Activated gamma-delta T cell (primary cell): ENCODE results near the gene C3orf85.
"Not testable (repeated sequence)": the region's sequence is repeated elsewhere in the genome, so short reads cannot be mapped to it uniquely, and the experiment has no call there.

Source experiments
- DNase-seq: peaks from one replicate; lab custom pipeline; 2025; lab: John Stamatoyannopoulos, UW
- total RNA-seq, 2 donors: gene quantifications; one replicate each; lab custom pipeline; 2026; lab: John Stamatoyannopoulos, UW

Gene C3orf85, protein sequence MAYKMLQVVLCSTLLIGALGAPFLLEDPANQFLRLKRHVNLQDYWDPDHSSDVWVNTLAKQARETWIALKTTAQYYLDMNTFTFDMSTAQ
- 0 reads per million in 2 donors for total RNA-seq

DNA sequence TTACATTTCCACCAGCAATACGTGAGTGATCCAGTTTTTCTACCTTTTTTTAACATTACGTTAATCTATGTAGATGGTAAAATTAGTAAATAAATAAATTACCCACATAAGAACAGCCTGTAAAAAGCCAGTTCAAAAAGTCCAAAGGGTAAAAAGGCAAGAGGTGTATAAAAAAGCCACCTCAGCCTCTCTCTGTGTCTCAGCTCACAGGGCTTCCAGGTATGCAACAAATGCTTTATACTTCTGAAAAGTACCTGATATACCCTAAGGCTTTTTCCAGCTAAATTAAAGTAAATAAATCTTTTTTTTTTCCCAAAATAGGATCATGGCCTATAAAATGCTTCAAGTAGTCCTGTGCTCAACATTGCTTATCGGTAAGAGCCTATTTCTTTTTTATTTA lies at the start of gene C3orf85:
Gene C3orf85 (plus strand): TSS at position 197 of the 400 bp plus-strand sequence. CDS start 129 bp downstream, at position 326.
- DNase-seq: no peak

DNA sequence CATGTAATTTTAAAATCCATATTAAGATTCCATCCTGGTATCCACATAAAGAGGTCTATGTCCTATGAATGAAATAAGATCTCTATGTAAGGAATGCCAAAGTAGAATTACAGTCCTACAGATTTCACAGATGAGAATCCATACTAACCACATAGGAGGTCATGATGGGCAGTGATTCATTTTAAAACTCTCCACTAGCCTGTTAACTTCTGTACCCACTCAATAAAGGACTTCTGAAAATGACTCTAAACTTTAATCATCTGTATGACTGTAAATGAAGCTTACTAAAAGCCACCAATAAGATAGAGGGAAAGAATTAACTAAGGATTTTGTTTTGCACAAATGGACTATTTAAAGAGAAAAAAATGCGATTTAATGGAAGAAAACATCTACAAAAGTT lies 47.3 kb upstream of the C3orf85 start:
- DNase-seq: no peak

DNA sequence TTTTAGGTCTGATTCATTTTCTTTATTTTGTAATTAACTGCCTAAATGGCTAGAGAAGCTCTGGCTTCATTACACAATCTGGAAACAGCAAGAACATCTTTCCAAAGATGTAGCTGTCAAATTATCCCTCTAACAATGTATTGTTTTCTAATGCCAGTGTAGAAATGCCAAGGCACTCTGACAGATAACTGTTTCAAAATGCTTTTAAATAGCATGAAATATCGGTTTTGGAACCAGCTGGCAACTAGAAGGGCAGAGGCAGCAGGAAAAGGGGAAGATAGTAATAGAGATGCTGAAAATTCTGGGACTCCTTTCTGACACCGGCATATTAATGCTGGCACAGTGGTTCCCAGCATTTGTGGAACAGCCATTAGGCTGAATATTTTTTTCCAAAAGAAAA lies 44.7 kb upstream of the C3orf85 start:
- DNase-seq: no peak

DNA sequence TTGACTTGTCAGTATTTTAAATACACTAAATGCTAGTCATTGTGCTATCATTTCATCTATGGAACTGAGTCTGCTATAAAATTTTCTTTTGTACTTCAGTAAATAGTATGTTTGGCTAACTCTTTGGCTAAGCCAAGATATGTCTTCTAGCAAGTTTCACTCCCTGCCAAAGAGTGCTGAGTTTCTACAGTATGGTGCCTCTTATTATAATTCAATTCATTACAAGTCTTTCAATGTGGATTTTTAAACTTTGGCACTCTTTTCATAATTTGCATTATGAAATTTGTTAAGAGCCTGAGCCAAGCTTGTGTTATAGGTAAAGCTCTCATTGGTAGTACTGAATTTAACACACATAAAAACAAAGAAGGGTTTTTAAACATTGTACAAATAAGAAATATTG lies 43.0 kb upstream of the C3orf85 start:
- DNase-seq: no peak

DNA sequence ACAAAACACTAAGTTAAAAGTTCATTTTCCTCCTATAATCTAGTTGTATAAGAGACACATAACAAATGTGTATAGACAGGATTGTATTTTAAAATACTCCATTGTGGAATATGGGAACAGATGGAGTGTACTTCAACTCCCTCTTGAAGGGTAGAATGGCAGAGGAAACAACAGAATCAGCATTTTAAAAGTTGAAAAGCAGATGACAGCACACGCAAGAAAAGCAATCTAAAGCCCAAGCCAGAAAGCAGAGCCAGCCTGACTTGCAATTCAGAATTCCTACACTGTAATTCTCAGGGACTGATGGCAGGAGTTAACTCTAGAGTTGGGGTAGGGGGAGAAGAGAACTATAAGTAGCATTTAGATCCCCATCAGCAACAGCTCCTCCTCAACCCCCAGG lies 41.4 kb upstream of the C3orf85 start:
- DNase-seq: no peak

DNA sequence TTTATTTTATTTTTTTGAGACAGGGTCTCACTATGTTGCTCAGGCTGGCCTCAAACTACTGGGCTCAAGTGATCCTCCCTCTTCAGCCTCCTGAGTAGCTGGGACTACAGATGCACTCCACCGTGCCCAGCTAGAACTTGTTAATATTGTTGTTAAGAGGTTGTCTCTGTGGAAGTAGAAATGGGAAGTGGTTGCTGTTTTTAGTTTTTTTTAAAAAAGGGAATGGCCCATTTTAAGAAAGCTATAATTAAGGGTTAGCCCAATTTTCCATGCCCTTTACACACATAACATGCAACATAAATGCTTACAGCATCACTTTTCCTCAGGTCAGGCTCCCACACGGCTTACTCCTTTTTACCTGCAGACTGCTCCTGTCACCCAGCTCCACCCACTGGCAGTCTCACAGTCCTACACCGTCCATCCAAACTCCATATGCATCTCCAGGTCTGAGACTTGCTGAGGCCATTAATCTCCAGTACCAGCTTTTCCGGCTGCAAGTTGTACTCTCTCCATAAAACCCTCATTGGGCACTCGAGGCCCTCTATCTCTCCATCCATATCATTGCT lies 38.4 kb upstream of the C3orf85 start:
- no peak for DNase-seq

DNA sequence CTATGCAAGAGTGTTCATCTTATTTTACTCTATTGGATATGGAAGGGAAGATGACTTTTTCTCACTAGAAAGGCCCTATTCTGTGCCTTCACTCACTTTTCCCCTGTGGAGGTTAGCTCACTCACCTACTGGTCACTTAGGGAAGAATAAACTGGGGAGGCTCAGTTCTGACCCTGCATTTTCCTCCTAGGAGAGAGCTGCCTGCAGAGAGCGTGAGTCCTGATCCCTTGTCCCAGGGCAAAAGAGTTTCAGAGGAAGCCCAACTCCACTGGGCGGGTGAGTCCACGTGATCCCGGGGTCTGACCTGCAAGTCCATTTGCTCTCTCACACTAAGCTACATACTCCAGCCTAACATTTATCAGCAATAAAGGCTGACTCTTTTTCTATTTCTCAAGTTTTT lies 26.9 kb upstream of the C3orf85 start:
- DNase-seq: no peak

DNA sequence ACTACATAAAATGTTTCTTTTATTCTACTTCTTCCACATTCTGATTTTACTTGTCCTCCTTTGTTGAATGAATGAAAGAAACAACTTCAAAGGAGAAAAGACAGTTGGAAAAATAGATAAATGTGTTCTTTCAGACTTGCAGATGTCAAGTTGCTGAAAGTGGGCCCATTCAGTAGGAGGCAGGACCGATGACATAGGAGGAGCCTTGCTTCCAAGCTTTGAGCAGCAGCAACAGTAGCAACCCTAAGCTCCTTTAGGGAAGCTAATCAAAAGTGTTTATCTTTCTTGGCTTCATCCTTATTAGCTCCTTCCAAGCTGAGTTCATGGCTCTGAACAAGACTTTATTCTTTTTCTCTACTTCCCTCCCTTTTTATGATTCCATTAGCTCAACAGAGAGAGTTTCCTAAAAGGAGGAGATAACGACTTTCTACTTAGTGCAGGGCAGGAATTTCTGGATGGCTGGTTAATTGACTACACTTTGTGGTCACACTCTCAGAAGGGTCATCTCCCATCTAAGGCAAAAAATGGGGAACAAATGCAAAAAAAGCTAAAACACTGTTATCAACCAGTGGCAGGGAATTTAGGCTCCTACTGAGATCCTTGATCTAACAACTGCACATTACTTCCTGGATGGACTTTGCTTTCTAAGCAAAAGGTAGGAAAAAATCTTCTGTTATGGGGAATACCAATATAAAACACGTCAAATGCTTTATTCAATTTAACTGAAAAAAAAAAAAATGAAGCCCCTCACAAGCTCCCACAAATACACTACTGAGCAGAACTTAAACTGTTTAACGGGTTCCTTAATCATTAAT lies 23.4 kb upstream of the C3orf85 start:
- no peak for DNase-seq

DNA sequence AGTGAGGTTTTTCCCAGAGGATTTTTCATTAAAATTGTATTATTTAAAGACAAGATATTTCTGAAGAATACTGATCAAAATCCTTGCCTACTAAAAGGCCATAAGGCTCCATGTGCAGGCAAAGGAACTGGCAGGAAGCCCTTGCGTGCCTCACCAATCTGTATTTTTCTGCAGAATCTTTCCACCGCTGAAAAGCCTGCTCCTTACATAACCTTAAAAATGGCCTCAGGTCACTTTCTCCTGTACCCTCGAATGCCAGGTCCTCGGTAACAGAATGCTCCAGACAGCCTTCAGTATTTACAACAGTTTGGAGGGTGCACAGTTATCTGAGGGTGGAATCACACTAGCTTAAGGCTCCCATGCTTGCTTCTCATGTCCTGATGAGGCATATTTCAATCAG lies 21.8 kb upstream of the C3orf85 start:
- DNase-seq: no peak

DNA sequence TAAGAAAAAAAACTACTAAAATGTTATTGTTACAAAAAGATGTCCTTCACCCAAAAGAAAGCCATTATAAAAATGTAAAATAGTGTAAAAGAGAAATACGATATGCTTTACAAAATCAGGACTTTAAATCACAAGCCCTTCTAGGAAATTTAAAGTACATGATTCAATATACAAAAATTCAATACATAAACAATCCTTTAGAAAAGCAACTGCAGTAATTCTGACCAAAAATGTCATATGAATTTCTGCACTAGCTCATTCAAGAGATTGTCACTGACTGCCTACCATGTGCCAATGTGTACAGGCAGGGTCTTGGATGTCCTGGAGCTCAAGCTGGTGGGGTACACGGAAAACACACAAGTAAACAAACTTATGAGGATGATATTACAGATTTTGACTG lies 21.1 kb upstream of the C3orf85 start:
- no peak for DNase-seq

DNA sequence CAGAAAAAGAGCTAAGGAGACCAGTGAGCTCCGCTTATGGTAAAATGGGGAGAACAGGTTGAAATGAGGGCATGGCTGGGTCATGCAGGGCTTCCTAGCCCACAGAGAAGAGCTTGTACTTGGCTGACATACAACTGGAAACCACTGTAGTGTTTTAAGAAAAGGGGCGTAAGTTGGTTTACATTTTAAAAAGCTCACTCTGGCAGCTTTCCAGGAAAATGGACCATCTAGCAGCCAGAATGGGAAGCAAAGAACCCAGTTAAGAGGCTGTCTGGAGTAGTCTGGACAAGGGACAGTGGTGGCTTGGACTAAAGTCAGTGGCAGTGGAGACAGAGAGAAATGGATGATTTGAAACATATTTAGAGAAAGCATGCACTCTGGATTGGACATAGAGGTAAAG lies 20.5 kb upstream of the C3orf85 start:
- DNase-seq: no peak

DNA sequence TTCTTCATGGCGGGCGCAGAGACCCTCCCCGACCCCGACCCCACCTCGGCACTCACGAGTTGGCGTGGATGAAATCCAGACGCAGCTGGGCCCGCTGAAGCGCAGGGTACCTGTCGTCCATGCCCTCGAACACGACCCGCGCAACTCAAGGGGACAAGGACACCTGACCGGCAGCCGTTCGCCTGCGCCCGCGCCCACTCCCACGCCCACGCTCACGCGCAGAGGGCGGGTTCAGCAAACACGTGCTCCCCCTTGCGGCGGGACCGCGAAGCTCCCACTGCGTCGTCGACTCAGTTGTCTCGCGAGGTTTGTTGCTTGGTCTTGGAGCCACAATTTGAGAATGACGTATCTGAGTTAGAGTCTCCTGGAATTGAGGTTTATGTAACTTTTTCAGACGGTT lies 18.6 kb upstream of the C3orf85 start, which contains the start of gene MORC1:
Gene MORC1 (minus strand): TSS at position 196 of the 400 bp plus-strand sequence. CDS start 75 bp downstream, at position 121.
- DNase-seq: no peak

DNA sequence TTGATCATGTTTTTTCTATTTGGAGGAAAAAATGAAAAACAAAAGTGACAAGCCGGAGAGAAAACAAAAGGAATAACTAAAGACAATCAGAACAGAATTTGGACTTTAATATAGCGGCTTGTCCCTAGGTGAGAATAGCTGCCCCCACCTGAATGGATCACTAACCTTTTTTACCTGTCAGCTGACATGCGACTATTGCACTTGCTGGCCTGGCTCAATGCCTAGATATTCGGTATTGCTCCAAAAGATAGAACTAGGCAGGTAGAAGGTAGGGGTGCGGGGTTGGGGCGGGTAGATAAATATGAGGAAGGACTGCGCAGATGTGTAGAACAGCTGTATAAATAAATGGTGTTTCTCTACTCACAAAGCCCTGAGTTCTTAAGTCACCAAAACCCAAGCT lies 17.9 kb upstream of the C3orf85 start:
- DNase-seq: no peak

DNA sequence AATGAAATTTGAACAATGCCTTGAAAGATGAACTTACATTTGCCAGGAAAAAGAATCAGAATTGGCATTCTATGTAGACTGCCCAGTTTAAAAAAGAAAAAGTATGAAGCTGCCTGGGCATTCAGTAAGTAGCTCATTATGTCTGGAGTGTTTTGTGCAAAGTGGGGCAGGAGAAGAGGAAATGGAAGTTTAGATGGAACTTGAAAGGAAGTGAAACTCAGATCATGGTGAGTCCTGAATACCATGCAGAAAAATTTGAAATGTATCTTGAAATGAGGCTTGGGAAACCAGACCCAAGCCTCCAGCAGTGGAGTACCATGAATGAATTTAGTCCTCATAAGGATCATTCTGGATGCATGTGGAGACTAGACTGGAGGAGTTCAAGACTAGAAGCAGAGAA lies 13.8 kb upstream of the C3orf85 start:
- no peak for DNase-seq

DNA sequence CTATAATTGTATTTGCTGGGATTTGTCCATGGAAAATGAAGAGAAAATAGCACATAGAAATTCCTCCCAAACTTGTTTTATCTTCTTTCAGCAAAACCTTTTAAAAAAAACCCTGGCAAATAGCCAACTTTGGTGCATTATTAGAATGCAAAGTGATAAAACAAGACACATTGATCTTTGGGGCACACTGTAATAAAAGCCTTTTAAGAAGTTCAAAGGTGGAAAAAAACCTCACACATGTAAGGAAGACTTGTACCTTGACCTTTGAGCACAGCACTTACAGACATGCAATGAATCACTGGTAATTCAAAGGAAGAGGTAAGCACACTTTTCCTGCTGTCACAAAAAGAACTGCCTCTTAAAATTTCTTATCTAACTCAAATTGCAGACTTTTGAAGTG lies 10.6 kb upstream of the C3orf85 start:
- no peak for DNase-seq

DNA sequence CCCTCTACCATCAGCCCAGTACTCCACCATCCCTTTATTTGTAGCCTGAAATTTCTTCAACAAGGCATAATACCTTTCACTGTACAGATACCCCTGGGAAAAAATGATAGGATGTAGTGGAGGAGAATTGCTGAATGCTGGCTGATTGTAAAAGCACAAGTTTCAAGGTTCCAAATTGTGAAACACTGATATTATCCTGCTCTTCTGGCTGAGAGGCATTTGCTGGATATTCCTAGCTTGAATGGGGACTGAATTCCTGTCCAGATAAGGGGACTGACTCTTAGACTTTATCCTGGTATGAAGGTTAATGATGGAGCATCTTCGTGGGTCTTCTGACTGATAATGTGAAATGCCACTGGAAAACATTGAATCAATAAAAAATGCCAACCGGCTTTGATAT lies 9.0 kb upstream of the C3orf85 start:
- DNase-seq: no peak

DNA sequence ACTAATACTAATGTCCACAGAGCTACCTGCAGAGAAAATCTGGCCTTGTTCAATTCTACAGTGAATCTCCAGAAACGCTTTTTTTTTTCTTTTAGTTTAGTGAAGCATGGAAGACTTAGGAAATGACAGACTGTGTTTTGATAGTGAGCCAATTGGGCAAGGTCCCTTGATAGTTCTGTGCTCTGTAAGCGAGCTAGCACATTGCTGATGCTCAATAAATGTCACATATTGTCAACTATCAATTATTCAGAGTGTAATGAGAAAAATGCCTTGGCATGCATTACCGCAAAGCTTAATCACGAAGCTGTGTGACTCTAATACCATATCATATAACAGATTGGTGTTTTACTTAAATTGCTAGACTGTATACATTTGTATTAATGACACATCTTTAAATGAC lies 5.2 kb upstream of the C3orf85 start:
- DNase-seq: no peak

DNA sequence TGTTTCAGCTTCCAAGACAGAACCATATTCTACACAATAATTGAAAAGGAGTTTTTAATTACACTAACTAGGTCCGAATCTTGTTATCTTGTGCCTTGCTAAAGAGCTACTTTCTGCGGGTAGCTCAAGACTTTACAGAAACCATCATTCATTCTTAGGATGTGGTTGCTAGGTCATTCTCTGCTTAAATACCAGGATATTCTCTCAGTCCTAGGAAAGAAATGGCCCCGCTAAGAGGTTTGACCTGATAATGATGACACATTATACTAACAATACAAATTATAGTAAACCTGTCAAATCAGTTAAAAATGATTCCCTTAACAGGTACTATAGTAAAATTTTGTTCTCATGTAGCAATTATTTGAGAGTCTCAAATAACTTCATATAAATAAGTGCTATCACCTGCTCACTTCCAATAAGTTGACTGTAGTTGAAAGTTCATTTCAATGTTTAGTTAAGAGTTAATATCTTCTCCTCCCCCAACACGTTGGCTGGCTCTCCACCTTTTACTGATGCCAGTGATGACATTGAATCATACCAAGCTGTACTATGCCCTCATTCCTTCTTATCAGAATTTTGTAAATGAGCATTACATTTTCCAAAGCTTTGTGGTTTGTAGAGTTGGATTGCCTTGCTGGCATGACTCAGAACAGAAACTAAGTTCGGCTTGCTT lies 3.6 kb upstream of the C3orf85 start:
- DNase-seq: no peak

DNA sequence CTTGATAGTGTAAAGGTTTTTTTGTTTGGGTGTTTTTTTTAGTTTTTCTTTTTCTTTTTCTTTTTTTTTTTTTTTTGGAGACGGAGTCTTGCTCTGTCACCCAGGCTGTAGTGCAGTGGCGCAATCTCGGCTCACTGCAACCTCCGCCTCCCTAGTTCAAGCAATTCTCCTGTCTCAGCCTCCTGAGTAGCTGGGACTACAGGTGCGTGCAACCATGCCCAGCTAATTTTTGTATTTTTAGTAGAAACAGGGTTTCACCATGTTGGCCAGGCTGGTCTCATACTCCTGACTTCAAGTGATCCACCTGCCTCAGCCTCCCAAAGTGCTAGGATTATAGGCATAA lies 3.1 kb upstream of the C3orf85 start:
- not testable (repeated sequence) for DNase-seq

DNA sequence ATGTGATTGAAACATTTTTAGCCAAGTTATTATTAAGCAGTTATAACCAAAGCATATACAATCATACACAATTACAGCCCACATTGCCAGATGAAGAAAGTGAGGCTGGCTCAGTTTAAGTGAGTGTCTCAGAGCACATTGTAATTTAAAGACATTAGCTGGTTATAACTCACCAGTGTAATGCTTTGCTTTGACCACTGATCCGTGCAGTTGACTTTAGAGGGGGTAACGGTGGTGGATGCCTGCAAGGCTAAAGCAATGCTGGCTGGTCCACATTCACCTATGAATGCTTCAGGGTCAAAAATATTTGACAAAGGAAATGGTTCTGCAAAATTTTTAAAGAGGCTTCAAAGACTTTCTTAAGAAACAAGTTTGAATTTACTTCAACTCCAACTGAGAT lies 1.2 kb downstream of the C3orf85 start:
- no peak for DNase-seq

DNA sequence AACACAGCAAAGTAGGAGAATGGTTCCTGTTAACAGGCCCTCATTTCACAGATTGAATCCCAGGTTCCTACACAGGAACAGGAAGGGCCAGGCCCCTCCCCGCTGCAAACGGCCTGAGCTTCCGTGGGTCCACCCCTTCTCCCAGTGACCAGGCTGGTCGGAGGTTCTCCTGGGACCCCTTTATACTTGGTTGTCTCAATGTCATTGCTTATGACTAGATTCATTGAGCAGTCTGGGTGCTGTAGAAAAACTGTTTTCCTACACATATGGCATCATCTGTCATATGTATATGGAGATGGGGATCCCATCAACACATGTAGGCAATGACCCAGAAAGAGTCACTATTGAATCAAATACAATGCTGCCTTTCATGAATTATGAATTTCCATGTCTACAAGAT lies 3.8 kb downstream of the C3orf85 start:
- no peak for DNase-seq

DNA sequence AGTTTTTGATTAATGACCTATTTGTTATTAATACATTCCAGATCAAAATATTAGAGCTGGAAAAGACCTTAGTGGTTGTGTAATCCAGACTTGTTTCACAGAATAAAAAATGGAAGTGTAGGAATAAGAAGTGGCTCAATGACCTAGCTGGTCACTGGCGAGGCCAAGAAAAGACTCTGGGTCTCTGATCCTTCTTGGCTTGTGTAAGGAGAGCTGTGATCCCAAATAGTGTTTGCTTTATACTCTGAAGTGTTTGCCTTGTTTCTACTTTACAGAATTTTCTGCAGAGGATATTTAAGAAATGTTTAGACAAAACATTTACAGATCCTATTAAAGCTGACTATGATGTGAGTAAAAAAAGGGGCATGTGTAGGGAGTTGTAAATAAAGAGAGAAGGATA lies 7.1 kb downstream of the C3orf85 start:
- DNase-seq: no peak

DNA sequence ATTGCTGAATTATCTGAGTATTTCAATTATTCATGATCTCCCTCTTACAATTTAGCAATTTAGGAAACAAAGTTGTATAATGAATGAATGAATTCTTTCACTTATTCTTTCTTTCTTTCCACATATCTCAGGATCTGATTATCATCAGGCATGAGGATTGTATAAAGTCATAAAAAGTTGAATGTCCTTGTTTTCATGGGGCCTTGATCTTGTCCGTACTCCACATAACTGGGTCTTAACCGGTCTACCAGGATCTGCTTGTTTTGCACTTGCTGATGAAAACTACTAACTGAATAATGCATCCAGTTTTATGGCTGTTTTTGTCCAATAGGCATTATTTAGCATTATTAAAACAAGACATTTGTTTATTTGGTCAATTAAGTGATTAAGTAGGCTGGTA lies 12.6 kb downstream of the C3orf85 start:
- DNase-seq: no peak
